Right ventricle myocardium superior (tissue), 1 donor: Measurements from ENCODE around the gene ST7. TPM values are rescaled to one million over a fixed set of nuclear protein-coding genes. Genes with fewer than 3 reads are reported as not detected.
"Not testable (repeated sequence)": the region's sequence is repeated elsewhere in the genome, so short reads cannot be mapped to it uniquely, and the experiment has no call there.

Source experiments
- ATAC-seq: fragments of 200-7000 bp; cut with Tn5 transposase; one replicate; pipeline ENCODE4 v1.9.1; 2020; ENCODE audit warnings: mild to moderate bottlenecking; ENCODE audit not compliant: poor library complexity
- DNase-seq: peaks from one replicate; pipeline ENCODE4 v3.0.0-alpha.2; 2020
- intact Hi-C: fragments of 100-400 bp; cut with DNase I; formaldehyde crosslinking; loops from one replicate; pipeline ENCODE4 v1.11.2; 2022
- total RNA-seq: library from RNA; stranded (reverse); fragmentation: NEBNext Ultra II Directional; extraction: Animal tissue kit (Norgen Biotek cat#: 25700); gene quantifications from one replicate; pipeline ENCODE4 v1.2.1, GENCODE V29; 2021
- donor health status: DM: no; HTN: yes; CAD: no; lungs with severe emphysema.

Gene ST7
- total RNA-seq, 1 donor from 2014 or later = 29.7 TPM

GRCh38 chr7:117015258-117016184, 62.2 kb downstream of the ST7 start:
- ATAC-seq = no peak
- intact Hi-C loops = no loop called here
- DNase-seq = no peak

GRCh38 chr7:117017017-117017451, 63.7 kb downstream of the ST7 start:
- no peak for DNase-seq
- intact Hi-C loops = no loop called here
- ATAC-seq = no peak

- no peak for ATAC-seq
- intact Hi-C loops = no loop called here
- no peak for DNase-seq
Measured at GRCh38 chr7:117017702-117018266, 64.5 kb downstream of the ST7 start.

GRCh38 chr7:117018713-117019112, 65.4 kb downstream of the ST7 start:
- intact Hi-C loops = no loop called here
- no peak for ATAC-seq
- no peak for DNase-seq

GRCh38 chr7:117019287-117019686, 66.0 kb downstream of the ST7 start:
- DNase-seq = no peak
- ATAC-seq = no peak
- intact Hi-C loops = no loop called here

DNA sequence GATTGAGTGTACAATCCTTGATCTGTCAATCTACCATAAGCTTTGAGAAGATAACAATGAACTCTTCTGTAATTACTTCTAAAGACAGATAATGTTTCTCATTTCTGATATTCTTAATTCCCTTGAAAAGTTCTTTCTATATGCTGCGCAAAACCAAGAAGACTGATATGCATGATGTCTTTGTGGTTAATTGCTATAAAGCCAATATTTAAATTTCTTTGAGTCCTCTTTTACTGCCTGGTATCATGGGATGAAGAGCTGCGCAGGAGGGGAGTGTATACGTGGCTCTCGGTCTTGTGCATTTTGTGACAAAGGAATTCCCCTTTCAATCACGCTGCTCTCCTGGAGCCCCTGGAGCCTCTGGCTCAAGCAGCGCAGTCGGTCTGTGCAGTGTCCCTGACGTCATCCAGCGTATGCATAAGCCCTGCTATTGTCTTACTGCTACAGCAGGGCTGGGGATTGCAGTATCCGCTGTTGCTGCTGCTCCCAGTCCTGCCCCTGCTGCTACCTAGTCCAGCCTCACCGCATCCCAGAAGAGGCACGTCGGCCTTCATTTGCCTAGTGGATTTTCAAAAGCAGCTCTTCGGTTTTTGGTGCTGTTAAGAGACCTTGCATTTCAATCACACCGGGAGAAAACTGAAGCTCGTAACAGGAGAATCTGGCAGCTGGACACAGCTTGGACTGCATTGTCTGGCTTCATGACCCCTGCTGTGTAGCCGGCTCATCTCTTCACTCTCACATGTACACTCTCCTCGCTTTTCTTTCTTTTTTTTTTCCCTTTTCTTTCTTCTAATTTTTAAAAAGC, 66.7 kb downstream of the ST7 start:
- intact Hi-C loops = no loop called here
- DNase-seq (peak; percentile 73), ATAC-seq (peak; percentile 91)

DNA sequence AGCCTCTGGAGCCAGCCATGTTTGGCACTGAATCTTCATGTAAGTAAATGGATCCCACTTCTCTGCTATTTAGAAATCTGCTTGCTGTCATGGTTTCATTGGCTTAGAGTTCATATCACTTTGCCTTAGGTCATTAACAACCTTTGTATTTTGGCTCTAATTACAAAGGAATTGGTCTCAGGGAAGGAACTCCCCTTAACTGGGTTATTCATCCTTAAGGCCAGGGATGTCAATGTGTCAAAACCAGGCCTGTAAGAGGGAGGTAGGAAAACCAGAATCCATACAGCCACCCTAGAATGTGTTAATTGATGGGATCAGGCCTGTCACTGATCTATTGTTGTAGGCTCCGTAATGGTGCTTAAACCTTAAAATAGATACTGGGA, 67.3 kb downstream of the ST7 start:
- DNase-seq = no peak
- intact Hi-C loops = no loop called here
- ATAC-seq = peak; percentile 24

DNA sequence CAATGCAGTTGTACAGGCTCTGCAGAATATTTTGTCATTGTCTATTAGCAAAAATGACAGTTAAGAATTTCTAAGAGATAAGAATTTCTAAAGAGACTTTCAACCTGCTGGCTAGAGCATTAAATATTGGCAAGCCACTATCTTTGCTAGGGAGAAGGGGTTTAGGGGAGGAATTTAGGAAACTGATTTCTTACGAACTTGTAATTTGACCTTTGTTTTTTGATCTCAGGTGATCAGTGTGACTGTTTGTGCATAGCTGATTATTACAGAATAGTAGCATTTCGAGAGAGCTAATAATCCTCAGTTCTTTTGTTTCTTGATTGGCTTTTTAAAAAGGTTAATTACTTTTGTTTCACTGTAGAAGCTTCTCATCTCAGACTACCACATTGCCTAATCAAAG, 68.1 kb downstream of the ST7 start:
- intact Hi-C loops = no loop called here
- ATAC-seq (no peak), DNase-seq (no peak)

DNA sequence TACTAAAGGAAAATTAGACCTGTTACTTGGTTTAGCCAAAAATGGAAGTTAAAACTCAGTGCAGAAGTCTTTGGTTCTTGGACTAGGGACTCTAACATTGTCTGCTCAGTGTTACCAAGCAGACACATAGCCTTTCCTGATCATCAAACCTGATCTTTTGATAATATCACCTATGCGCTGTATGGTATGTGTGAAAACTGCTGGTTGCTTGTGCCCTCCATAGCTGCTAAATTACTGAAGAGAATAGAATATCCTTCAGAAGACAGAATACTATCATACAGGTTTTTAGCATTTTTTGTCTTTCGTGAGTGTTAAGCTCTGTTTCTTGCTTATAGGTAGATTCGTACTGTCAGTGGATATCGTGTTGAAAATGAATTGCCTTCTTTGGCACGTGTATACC, 68.7 kb downstream of the ST7 start:
- DNase-seq (no peak), ATAC-seq (no peak)
- intact Hi-C loops = no loop called here

- no peak for DNase-seq
- ATAC-seq = no peak
- intact Hi-C loops = no loop called here
Measured at GRCh38 chr7:117023325-117023854, 70.1 kb downstream of the ST7 start.

DNA sequence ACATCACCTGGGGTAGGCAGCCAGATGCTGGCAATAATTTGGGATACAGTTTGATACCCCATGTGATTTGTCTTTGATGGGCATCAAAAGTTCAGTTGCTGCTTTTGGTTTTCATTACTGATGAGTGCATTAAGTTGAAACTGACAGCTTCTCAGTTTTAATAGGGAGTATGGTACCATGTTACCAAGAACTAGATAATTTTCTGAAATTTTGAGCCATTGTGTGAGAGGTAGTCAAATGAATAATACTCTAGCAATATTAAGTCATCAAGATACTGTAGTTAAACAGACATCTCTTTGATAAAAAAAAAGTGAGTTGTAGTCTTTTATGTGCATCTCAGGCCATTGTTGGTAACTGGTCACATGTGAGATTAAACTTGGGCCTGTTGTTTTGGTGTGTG, 71.5 kb downstream of the ST7 start:
- intact Hi-C loops = no loop called here
- no peak for DNase-seq
- no peak for ATAC-seq

DNA sequence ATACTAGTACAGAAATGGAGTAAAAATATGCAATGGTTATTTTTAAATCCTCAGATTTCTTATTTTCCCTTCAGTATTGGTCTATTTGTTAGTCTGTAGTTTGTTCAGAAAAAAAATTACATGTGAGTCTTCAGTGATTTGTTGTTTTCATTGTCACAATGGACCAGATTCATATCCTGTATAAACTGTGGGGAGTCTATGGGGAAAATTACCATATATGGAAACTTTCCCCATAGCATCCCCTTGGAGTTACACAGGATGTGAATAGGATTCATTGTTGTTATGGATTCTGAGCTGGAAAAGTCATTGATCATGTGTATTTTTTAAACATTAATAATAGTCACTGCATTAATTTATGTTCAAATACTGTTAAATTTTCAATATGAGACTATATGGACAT, 72.6 kb downstream of the ST7 start:
- no peak for ATAC-seq
- DNase-seq = no peak
- intact Hi-C loops = no loop called here

- ATAC-seq, DNase-seq, intact Hi-C loops: not testable (repeated sequence)
Measured at GRCh38 chr7:117030346-117030745, 77.0 kb downstream of the ST7 start.

- ATAC-seq, DNase-seq, intact Hi-C loops: not testable (repeated sequence)
Measured at GRCh38 chr7:117030793-117031192, 77.5 kb downstream of the ST7 start.

DNA sequence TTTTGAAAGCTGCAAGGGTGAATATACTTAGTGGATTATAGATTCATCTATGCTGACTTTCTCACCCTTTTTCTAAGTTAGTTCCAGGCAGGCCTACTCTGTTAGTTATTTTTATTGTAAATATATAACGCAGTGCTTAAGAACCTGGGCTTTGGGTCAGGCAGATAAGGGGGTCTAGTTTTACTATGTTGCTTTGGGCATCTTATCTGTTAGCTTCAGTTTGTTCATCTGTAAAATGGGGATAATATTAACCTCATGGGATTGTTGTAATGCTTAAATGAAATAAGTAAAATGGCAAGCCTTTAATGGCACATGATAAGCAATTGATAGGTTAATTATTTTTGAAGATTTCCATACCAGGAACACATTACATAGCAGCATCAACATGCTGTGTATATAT, 79.5 kb downstream of the ST7 start:
- DNase-seq = no peak
- ATAC-seq = no peak
- intact Hi-C loops = no loop called here

DNA sequence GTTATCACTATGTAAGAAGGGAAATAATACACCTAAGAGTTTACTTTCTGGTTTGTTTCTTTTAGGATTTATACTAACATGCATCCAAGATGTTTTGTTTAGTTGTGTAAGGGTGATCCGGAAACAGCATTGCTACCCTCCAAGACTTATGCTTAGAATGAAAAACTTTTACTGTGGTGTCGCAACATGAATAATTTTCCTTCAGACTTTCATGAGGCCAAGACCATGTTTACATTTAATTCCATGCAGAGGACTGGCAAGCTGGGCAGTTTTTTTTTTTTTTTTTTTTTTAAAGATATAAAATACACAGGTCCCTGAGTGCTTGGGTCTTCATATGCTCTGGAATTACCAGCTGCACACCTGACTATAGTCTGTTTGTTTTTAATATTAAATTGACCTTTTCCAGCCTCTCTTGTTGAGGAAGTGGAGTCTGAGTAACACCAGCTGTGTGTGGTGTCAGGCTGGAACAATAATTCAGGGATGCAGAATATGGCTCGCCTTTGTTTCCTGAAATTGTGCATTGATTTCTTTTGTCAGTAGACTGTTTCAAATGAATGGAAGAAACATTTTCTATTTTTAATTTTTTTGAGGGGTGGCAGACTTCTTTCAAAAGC, 81.7 kb downstream of the ST7 start:
- no peak for ATAC-seq
- intact Hi-C loops = no loop called here

DNA sequence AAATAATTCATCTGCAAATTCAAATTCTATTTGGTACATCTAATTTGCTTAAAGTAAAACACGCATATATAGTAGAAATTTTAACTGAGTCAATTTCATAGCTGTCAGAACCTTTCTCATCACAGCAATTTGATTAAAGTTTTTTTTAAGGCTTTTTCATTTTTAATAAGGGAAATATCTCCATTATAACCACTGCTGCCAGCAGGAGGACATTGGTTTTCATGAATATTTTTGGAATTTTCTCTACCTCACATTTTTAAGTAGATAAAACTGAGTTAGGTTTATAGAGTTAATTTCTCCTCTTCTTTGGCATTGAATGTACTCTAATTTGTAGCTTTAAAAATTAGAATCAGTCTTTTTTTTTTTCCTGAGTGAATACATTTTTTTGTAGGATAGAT, 82.2 kb downstream of the ST7 start:
- no peak for ATAC-seq
- no peak for DNase-seq
- intact Hi-C loops = no loop called here

More for the DNA sequence above, 81.7 kb downstream of the ST7 start:
- no peak for DNase-seq

DNA sequence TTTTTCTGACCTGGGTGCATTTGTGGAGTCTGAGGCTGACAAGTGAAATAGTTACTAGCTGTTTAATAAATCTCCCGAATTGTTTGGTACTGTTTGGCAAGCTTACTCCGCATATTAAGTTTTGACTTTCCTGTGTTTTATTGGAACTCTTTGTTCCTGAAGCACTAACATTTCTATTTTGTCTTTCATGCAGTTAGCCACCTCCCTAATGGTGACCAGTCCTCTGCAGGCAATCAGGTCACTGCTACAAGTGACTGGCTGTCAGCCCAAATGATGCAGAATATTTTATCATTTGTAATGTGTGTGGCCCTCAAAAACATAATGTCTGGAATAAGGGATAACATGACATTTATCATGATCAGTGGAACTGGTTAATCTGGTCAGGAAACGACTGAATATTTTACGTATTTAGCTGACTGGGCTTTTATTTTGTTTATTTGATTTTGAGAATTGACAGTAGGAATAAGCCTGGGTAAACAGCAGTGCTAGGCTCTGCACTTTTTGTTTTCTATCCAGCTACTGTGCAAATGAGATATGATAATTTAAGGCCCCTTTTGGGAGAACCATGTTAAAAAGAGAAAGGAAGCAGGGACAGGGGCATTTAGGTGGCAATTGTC, 82.9 kb downstream of the ST7 start:
- intact Hi-C loops = no loop called here
- peak; percentile 58 for ATAC-seq

More for the DNA sequence above, 82.9 kb downstream of the ST7 start:
- DNase-seq = no peak
